A673 (cell line): ENCODE measurements around the gene ANKRD11.

Source experiments
- CTCF ChIP-seq: fragments of 300-800, 200-600 bp; sonication (generic); conservative IDR thresholded peaks from 2 replicates; pipeline ENCODE4 v1.5.1; 2017; ENCODE audit warnings: low read depth, mild to moderate bottlenecking, antibody characterized with exemption, low read length, moderate library complexity, mixed read lengths
- EZH2 ChIP-seq: fragments of 200-600 bp; sonication (generic); IDR thresholded peaks from 2 replicates; pipeline ENCODE4 v1.6.1; 2017; ENCODE audit warnings: borderline replicate concordance, low read depth, mild to moderate bottlenecking, mixed read lengths, antibody characterized with exemption, low read length; ENCODE audit not compliant: poor library complexity, severe bottlenecking

- TF ChIP-seq CTCF = no peak
- TF ChIP-seq EZH2 = no peak
These were observed 84.0 kb downstream of the ANKRD11 start for GRCh38 chr16:89406277-89406888.
